HL-60/S4 (cell line): ENCODE data around the gene FOXL1.

ENCODE experiments used
- in situ Hi-C: fragments of 300-500 bp; cut with MboI; formaldehyde crosslinking; loops from 2 replicates; pipeline ENCODE4 v1.14.3; 2022; ENCODE audit warnings: low sequenced_read_pairs

FOXL1 gene

GRCh38 chr16:86598607-86599565 lies 20.5 kb downstream of the FOXL1 start:
- in situ Hi-C loops = no loop called here

DNA sequence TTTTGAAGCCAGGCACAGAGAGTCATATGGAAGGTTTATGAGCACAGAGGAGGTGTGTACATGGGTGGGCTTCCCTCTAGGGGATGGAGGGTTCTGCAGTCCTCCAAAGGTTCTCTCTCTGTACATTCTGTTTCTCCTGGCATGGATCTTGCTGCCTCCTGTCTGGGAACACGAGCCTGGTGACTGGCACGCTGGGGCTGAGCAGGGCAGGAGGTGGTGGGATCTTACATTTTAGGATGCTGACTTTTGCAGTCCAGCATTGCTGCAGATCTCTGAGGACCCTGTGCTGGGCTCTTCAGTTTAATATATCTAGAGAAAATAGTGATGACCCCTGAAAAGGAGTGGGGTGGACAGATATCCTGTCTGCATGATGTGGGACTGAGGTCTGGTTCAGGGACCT lies 23.0 kb downstream of the FOXL1 start:
- in situ Hi-C loops = no loop called here

DNA sequence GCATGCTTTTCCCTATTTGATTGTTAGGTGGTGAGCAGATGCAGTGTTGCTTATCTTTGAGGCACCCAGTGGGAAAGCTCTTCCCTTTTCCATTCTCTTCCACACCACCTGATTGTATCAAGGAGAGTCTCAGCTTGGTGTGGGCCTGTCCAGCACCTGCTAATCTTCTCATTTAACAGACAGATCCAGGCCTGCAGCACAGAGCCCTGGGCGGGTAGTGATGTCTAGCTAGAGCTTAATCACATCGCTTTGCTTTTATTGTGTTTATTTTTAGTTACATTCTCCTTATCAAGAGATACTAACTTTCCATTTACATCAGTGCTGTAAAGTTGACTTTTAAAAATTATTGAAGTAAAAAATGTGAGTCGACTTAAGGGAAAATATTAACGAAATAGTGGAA lies 24.2 kb downstream of the FOXL1 start:
- in situ Hi-C loops = no loop called here

GRCh38 chr16:86604436-86605193 lies 26.3 kb downstream of the FOXL1 start:
- in situ Hi-C loops = no loop called here

GRCh38 chr16:86605950-86606349 lies 27.6 kb downstream of the FOXL1 start:
- in situ Hi-C loops = no loop called here

GRCh38 chr16:86608301-86608747 lies 30.0 kb downstream of the FOXL1 start:
- in situ Hi-C loops = no loop called here

GRCh38 chr16:86609115-86609514 lies 30.8 kb downstream of the FOXL1 start:
- in situ Hi-C loops = no loop called here

GRCh38 chr16:86609661-86610060 lies 31.3 kb downstream of the FOXL1 start:
- in situ Hi-C loops = no loop called here

GRCh38 chr16:86610779-86611524 lies 32.6 kb downstream of the FOXL1 start:
- in situ Hi-C loops = no loop called here

- in situ Hi-C loops = no loop called here
Measured at GRCh38 chr16:86611525-86611855, 33.1 kb downstream of the FOXL1 start.

- in situ Hi-C loops = no loop called here
Measured at GRCh38 chr16:86611941-86612340, 33.6 kb downstream of the FOXL1 start.

DNA sequence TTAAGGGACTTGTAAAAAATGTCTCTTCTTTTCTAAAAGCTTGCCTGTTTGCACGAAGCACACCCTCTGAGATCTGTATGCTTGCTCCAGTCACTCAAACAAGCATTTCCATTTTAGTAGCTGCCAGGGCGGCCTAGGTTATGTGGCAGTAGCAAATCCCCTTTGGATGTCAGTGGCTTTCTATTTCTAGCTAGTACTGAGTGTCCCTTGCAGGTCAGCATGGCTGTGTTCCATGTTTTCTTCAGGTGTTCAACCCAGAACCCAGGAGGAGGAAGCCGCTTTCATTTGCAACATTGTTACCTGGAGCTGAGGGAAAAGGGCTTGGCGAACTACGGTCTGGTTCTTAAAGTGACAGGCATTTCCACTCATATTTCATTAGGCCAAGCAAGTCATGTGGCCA lies 36.4 kb downstream of the FOXL1 start:
- in situ Hi-C loops = no loop called here

GRCh38 chr16:86616906-86617305 lies 38.6 kb downstream of the FOXL1 start:
- in situ Hi-C loops = no loop called here

DNA sequence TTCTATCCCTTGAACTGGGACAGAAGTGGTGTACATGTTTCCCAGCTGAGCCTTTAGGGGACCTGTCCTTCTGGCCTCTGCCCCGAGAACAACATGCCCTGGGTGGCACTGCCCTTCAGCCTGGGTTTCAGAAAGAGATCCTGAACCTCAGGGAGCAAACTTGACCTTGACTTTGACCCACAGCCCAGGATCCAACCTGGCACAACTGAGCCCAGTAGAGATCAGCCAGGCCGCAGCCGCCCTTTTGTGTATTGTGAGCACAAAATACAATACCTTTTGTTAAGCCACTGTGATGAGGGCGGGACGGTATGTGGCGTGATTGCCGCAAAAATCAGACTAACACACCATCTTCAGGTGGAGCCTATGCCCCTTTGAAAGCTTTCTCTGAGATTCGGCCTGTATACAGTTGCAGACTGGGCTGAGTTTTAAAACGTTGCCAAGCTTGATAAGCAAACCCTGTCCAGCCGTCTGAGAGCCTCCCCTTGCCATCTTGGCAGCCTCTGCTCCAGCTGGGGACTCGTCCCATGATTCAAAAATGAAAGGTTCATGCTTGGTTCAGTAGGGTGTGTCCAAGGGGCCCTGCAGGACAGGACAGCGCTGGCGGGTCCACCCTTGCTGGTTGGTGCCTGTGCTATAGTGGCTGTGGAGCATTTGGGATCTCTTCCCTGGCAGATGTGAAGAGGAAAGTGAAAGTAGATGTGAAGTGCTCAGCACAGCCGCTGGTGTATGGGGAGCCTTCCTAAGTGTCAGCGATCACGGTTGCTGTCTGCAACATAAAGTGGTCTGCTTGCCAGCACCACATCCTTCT lies 40.3 kb downstream of the FOXL1 start:
- in situ Hi-C loops = no loop called here

DNA sequence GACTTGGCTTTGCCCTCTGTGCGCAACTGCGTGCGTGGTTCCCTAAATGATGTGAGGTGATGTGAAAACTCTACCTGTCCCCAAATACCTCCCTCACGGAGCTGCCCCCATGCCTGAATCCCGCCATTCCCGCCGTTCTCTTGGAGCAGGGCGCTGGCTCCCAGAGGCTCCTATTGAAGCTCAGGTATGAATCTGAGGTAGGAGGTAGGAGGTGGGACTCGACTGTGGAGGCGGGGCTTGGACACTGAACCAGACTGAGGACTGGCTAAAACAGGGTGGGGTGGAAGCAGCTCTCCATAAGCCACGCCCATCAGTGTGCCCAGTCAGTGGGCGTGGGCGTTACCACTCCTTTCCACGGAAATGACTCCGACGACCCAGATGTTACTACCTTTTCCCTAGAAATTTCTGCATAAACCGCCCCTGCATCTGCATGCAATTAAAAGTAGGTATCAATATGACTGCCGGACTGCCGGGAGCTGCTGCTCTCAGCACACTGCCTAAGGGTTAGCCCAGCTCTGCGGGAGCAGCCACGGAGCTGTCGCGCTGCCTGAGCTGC lies 41.0 kb downstream of the FOXL1 start:
- in situ Hi-C loops = no loop called here

DNA sequence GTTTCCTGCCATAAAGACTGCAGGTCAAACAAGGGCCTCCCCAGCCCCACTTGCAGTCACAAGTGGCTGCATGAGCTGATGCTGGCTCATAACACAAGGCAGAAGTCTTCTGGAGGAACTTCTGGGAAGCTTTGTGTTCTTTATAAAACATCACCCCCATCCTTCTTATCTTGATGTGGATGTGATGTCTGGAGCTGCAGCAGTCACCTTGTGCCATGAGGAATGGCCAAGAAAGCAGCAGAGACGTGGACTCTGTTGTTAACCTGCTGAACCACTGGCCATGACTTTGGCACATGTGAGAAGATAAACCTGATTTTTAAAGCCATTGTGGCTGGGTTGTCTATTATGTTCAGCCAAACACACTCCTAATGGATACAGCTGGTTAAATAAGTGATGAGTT lies 41.8 kb downstream of the FOXL1 start:
- in situ Hi-C loops = no loop called here

DNA sequence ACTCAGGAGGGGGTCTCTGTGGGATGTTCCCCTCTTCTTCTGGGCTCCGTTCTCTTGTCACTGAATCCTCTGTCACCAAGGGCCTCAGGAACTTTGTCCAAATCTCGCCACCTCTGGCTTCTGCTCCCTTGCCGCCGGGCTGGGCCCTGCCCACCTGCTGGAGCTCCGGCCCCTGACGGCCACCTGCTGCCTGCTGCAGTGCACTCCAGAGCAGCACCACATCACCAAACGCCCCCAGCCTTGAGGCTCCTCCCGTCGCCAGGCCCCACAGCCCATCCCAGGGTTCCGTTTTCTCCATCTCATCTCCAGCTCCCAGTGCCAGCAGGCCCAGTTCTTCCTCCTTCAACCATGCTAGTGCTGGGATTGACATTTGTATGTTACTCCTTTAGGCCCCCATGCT lies 43.6 kb downstream of the FOXL1 start:
- in situ Hi-C loops = no loop called here

DNA sequence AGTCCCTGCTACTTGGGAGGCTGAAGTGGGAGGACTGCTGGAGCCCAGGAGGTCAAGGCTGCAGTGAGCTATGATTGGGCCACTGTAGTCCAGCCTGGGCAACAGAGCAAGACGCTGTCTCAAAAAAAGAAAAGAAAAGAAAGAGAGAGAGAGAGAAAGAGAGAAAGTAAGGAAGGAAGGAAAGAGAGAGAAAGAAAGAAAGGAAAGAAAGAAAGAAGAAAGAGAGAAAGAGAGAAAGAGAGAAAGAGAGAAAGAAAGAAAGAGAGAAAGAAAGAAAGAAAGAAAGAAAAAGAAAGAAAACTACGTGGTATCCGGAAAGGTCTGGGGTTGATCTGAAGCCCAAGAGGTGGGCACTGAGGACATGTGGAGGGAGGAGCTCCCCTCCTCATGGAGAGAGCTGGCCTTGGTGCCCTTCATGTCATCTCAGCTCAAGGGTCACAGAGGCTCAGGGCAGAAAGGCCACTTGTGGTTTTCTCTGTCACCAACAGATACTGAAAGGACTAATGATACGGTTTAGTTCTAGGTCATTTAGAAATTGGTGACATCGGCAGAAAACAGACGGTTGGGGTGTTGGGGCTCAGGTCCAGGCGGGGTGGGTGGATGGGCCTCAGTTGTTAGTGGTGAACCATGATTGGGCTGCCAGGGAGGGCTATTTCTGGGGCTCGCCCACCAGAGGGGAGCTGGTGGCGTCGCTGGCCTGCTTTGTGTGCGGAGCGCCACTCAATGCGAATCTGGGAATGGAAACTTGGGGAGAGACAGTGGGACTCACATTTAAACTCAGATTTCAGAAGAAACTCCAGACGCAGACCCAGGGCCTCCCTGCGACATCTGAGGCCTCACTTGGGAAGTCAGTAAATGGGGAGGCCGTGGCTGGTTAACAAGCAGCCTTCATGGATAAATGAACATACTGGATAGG lies 44.6 kb downstream of the FOXL1 start:
- in situ Hi-C loops = no loop called here

GRCh38 chr16:86625029-86625428 lies 46.7 kb downstream of the FOXL1 start:
- in situ Hi-C loops = no loop called here
